MM.1S (cell line): ENCODE data around the gene TOP2A.
"Not testable (repeated sequence)": the region's sequence is repeated elsewhere in the genome, so short reads cannot be mapped to it uniquely, and the experiment has no call there.

Experiments
- DNase-seq: peaks from one replicate; pipeline ENCODE4 v3.0.0-alpha.2; 2015
- H2AFZ ChIP-seq: fragments of 300-600 bp; sonication (generic); 2 replicates; pipeline ENCODE4 v1.6.0; 2016; ENCODE audit warnings: antibody characterized with exemption, low read length
- H3F3A ChIP-seq: fragments of 300-600 bp; sonication (generic); 2 replicates; pipeline ENCODE4 v1.6.1; 2016; ENCODE audit warnings: mild to moderate bottlenecking, antibody characterized with exemption, low read length, moderate library complexity, mixed read lengths; ENCODE audit not compliant: insufficient read depth
- H3K27ac ChIP-seq: fragments of 300-600 bp; sonication (generic); 2 replicates; pipeline ENCODE4 v1.5.1; 2016; ENCODE audit warnings: mild to moderate bottlenecking, low read length
- H3K27me3 ChIP-seq: fragments of 300-600 bp; sonication (generic); replicated peaks from 2 replicates; pipeline ENCODE4 v1.6.0; 2016; ENCODE audit warnings: low read length; ENCODE audit not compliant: insufficient read depth
- H3K36me3 ChIP-seq: fragments of 300-600 bp; sonication (generic); replicated peaks from 2 replicates; pipeline ENCODE4 v1.6.1; 2016; ENCODE audit warnings: mild to moderate bottlenecking, low read length, mixed read lengths; ENCODE audit not compliant: insufficient read depth
- H3K4me1 ChIP-seq: fragments of 300-600 bp; sonication (generic); 2 replicates; pipeline ENCODE4 v1.6.1; 2016; ENCODE audit warnings: low read length, mixed read lengths
- H3K4me2 ChIP-seq: fragments of 300-600 bp; sonication (generic); 2 replicates; pipeline ENCODE4 v1.6.0; 2016; ENCODE audit warnings: low read depth, low read length
- H3K4me3 ChIP-seq: fragments of 300-600 bp; sonication (generic); 2 replicates; pipeline ENCODE4 v1.5.1; 2016; ENCODE audit warnings: low read length, mixed read lengths
- H3K79me2 ChIP-seq: fragments of 300-600 bp; sonication (generic); 2 replicates; pipeline ENCODE4 v1.6.1; 2016; ENCODE audit warnings: mixed run types, low read length, mixed read lengths
- H3K9ac ChIP-seq: fragments of 300-600 bp; sonication (generic); 2 replicates; pipeline ENCODE4 v1.6.1; 2016; ENCODE audit warnings: low read length, mixed read lengths
- H3K9me2 ChIP-seq: fragments of 300-600 bp; sonication (generic); replicated peaks from 2 replicates; pipeline ENCODE4 v1.6.1; 2016; ENCODE audit warnings: mild to moderate bottlenecking, low read length, mixed read lengths; ENCODE audit not compliant: insufficient read depth
- H3K9me3 ChIP-seq: fragments of 300-600 bp; sonication (generic); replicated peaks from 2 replicates; pipeline ENCODE4 v1.6.1; 2016; ENCODE audit warnings: mild to moderate bottlenecking, low read length, mixed read lengths; ENCODE audit not compliant: insufficient read depth
- H4K20me1 ChIP-seq: fragments of 300-600 bp; sonication (generic); 2 replicates; pipeline ENCODE4 v1.6.1; 2016; ENCODE audit warnings: mild to moderate bottlenecking, low read length, moderate library complexity, mixed read lengths; ENCODE audit not compliant: insufficient read depth
- EZH2 ChIP-seq: fragments of 300-600 bp; sonication (generic); optimal IDR thresholded peaks from 2 replicates; pipeline ENCODE3; 2017; ENCODE audit warnings: low read depth, mild to moderate bottlenecking, antibody characterized with exemption, low read length, mixed read lengths
- EZH2phosphoT487 ChIP-seq: fragments of 300-600 bp; sonication (generic); IDR thresholded peaks from 2 replicates; pipeline ENCODE4 v1.6.1; 2018; ENCODE audit warnings: antibody characterized with exemption, low read length
- TF ChIP-seq, protein P1 (sequence below): fragments of 300-600 bp; sonication (generic); IDR thresholded peaks from 2 replicates; pipeline ENCODE4 v1.5.1; 2016; ENCODE audit warnings: antibody characterized with exemption, low read length, mixed read lengths

TOP2A gene

DNA sequence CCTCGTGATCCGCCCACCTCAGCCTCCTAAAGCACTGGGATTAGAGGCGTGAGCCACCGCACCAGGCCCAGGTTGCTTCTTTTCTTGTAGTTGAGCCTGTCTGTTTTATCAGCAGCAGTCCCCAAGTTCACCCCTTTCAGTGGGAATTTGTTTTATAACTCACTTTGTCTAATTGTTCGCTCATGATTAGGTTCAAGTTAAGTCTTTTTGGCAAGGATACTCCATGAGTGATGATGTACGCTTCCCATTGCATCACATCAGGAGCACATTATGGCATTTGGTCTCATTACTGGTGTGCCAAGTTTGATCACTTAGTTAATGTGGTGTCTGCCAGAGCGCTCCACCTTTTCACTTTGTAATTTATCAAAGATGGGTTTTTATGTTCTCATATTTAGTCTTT is 38.7 kb downstream of the TOP2A start:
- DNase-seq, result no peak
- Histone ChIP-seq H3K27me3 (no peaks in the 10 kb centered on the region), H3K9me3 (no peaks in the 10 kb centered on the region), H3K4me3 (no peak overlapping the region), H3K79me2 (no peaks in the 10 kb centered on the region), H3K9me2 (no peaks in the 10 kb centered on the region), H3K27ac (no peak overlapping the region), H3F3A (no peaks in the 10 kb centered on the region), H3K4me1 (no peaks in the 10 kb centered on the region), H2AFZ (no peak overlapping the region), H3K36me3 (no peaks in the 10 kb centered on the region), H4K20me1 (no peaks in the 10 kb centered on the region), H3K4me2 (no peak overlapping the region), H3K9ac (no peak overlapping the region)
- TF ChIP-seq, protein P1, sequence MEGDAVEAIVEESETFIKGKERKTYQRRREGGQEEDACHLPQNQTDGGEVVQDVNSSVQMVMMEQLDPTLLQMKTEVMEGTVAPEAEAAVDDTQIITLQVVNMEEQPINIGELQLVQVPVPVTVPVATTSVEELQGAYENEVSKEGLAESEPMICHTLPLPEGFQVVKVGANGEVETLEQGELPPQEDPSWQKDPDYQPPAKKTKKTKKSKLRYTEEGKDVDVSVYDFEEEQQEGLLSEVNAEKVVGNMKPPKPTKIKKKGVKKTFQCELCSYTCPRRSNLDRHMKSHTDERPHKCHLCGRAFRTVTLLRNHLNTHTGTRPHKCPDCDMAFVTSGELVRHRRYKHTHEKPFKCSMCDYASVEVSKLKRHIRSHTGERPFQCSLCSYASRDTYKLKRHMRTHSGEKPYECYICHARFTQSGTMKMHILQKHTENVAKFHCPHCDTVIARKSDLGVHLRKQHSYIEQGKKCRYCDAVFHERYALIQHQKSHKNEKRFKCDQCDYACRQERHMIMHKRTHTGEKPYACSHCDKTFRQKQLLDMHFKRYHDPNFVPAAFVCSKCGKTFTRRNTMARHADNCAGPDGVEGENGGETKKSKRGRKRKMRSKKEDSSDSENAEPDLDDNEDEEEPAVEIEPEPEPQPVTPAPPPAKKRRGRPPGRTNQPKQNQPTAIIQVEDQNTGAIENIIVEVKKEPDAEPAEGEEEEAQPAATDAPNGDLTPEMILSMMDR, result no peak
- TF ChIP-seq EZH2 (no peak), EZH2phosphoT487 (no peak)

DNA sequence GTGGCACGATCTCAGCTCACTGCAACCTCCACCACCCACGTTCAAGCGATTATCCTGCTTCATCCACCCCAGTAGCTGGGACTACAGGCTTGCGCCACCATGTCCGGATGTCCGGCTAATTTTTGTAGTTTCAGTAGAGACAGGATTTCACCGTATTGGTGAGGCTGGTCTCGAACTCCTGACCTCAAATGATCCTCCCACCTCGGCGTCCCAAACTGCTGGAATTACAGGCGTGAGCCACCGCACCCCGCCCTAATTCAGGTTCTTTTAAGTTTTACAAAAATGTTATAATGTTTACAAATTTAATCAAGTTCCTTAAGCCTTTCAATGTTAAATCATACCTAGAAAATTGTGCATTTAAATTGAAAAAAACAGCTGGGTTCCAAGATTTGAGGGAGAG is 39.9 kb downstream of the TOP2A start:
- no peak overlapping the region for H2AFZ ChIP-seq
- no peak overlapping the region for H3K9ac ChIP-seq
- no peak overlapping the region for H3K4me3 ChIP-seq
- TF ChIP-seq EZH2phosphoT487, result no peak
- TF ChIP-seq, protein P1, result no peak
- TF ChIP-seq EZH2, result no peak
- no peaks in the 10 kb centered on the region for H3K9me3 ChIP-seq
- H3K79me2 ChIP-seq, result no peaks in the 10 kb centered on the region
- no peaks in the 10 kb centered on the region for H4K20me1 ChIP-seq
- H3K9me2 ChIP-seq, result no peaks in the 10 kb centered on the region
- H3K27ac ChIP-seq, result no peak overlapping the region
- H3K36me3 ChIP-seq, result no peaks in the 10 kb centered on the region
- DNase-seq, result no peak
- H3K4me2 ChIP-seq, result no peak overlapping the region
- H3K4me1 ChIP-seq, result no peaks in the 10 kb centered on the region
- H3F3A ChIP-seq, result no peaks in the 10 kb centered on the region
- no peaks in the 10 kb centered on the region for H3K27me3 ChIP-seq

DNA sequence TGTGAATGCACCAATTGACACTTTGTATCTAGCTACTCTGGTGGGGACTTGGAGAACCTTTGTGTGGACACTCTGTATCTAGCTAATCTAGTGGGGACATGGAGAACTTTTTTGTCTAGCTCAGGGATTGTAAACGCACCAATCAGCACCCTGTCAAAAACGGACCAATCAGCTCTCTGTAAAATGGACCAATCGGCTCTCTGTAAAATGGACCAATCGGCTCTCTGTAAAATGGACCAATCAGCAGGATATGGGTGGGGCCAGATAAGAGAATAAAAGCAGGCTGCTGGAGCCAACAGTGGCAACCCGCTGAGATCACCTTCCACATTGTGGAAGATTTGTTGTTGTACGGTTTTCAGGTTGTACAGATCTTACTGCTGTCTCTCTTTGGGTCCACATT is 41.2 kb downstream of the TOP2A start:
- H3K27ac ChIP-seq, H3K79me2 ChIP-seq, H3K36me3 ChIP-seq, H3K9me2 ChIP-seq, H4K20me1 ChIP-seq, H3K4me1 ChIP-seq, H3K9me3 ChIP-seq, H3K4me3 ChIP-seq, H3F3A ChIP-seq, DNase-seq, H2AFZ ChIP-seq, H3K27me3 ChIP-seq, H3K4me2 ChIP-seq, H3K9ac ChIP-seq: not testable (repeated sequence)

DNA sequence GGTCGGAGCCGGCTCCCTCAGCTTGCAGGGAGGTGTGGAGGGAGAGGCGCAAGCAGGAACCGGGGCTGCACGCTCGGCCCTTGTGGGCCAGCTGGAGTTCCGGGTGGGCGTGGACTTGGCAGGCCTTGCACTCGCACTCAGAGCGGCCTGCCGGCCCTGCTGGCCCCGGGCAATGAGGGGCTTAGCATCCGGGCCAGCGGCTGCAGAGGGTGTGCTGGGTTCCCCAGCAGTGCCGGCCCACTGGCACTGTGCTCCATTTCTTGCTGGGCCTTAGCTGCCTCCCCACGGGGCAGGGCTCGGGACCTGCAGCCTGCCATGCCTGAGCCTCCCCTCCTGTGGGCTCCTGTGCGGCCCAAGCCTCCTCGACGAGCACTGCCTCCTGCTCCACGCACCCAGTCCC is 41.9 kb downstream of the TOP2A start:
- not testable (repeated sequence) for H3K9me2 ChIP-seq, H2AFZ ChIP-seq, H3K9ac ChIP-seq, H3F3A ChIP-seq, DNase-seq, H3K4me1 ChIP-seq, H3K27me3 ChIP-seq, H3K4me2 ChIP-seq, H3K27ac ChIP-seq, H3K4me3 ChIP-seq, H3K9me3 ChIP-seq, H3K79me2 ChIP-seq, H4K20me1 ChIP-seq, H3K36me3 ChIP-seq
